ENCODE results near the gene FMN1.

The FMN1 gene

DNA sequence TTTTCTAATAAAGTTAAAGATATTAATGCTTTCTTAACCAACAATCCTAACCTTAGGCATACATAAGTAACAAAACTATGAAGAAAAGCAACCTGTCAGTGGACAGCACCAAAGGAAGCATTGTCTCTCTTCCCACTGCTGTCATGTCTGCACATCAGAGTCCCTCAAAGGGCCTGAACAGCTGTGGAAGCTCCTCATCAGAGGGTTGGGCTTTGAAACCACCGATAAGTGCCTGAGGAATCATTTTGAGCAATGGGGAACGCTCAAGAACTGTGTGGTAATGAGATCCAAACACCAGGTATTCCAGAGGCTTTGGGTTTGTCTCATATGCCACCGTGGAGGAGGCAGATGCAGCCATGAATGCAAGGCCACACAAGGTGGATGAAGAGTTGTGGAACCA lies 182.5 kb downstream of the FMN1 start:
- no peaks in the 10 kb centered on the region; the same call in 1 of the 2 replicates for H3K9me3 ChIP-seq (ENCODE audit: insufficient read depth, low read depth, low read length)
- H3K36me3 ChIP-seq (ENCODE audit: insufficient read depth, low read length): no peaks in the 10 kb centered on the region
- H3K4me3 ChIP-seq (ENCODE audit: low read length): no peak overlapping the region
- H3K9ac ChIP-seq (ENCODE audit: low read depth, low read length): no peak overlapping the region
- WGBS: 88% methylated on average over 3 of the region's 3 CpGs
- peaks cover 24% of the 10 kb centered on the region for H3K4me1 ChIP-seq (ENCODE audit: insufficient read depth, low read length)
- H3K27ac ChIP-seq (ENCODE audit: low read depth, low read length): no peak overlapping the region
- no peaks in the 10 kb centered on the region for H3K27me3 ChIP-seq (ENCODE audit: insufficient read depth, low read length)

- Histone ChIP-seq H3K27ac (ENCODE audit: low read depth, low read length) (no peak overlapping the region), H3K9me3 (ENCODE audit: insufficient read depth, low read depth, low read length) (no peaks in the 10 kb centered on the region; the same call in 1 of the 2 replicates), H3K36me3 (ENCODE audit: insufficient read depth, low read length) (no peaks in the 10 kb centered on the region), H3K4me1 (ENCODE audit: insufficient read depth, low read length) (peaks cover 34% of the 10 kb centered on the region), H3K9ac (ENCODE audit: low read depth, low read length) (no peak overlapping the region), H3K4me3 (ENCODE audit: low read length) (no peak overlapping the region), H3K27me3 (ENCODE audit: insufficient read depth, low read length) (no peaks in the 10 kb centered on the region)
- 98% methylated on average over 4 of the region's 4 CpGs for WGBS
Measured at GRCh38 chr15:33009603-33010002, 184.9 kb downstream of the FMN1 start.

GRCh38 chr15:33009026-33009425 lies 185.5 kb downstream of the FMN1 start:
- Histone ChIP-seq H3K9me3 (ENCODE audit: insufficient read depth, low read depth, low read length) (no peaks in the 10 kb centered on the region; the same call in 1 of the 2 replicates), H3K36me3 (ENCODE audit: insufficient read depth, low read length) (no peaks in the 10 kb centered on the region), H3K27ac (ENCODE audit: low read depth, low read length) (no peak overlapping the region), H3K9ac (ENCODE audit: low read depth, low read length) (no peak overlapping the region), H3K4me3 (ENCODE audit: low read length) (no peak overlapping the region), H3K4me1 (ENCODE audit: insufficient read depth, low read length) (peaks cover 29% of the 10 kb centered on the region), H3K27me3 (ENCODE audit: insufficient read depth, low read length) (no peaks in the 10 kb centered on the region)
- WGBS: 90% methylated on average over 5 of the region's 5 CpGs

DNA sequence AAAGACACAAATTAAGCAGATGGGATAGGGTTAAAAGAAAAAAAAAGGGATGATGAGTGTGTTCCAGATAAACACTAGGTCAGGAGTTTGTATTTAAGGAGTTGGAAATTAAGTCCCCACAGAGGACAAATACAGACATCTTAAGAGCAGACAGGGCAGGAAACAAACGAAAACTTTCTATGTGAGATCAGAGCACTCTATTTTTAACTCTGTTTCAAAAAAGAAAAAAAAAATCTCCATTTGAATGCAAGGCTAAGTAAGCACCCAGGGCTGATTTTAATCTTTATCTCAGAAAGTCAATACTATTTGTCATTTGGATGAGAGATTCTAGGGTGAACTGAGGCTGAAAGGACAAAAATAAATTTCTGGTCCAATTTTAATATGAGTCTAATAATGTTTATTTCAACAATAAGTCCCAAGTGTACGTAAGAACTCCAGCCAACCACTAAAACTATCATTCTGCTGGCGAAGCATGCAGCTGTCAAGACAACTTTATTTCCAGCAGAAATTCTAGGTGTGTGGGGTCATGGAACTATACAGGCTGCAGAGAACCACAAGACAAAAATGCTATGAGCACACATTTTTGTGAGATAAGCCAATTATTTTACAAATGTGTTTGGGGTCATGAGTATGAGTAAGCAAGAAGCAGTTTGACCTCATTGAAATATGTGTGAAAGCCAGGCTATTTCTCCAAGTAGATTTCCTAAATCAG lies 186.1 kb downstream of the FMN1 start:
- H3K36me3 ChIP-seq (ENCODE audit: insufficient read depth, low read length): no peaks in the 10 kb centered on the region
- H3K4me1 ChIP-seq (ENCODE audit: insufficient read depth, low read length): peaks cover 27% of the 10 kb centered on the region
- H3K27ac ChIP-seq (ENCODE audit: low read depth, low read length): no peak overlapping the region
- H3K4me3 ChIP-seq (ENCODE audit: low read length): no peak overlapping the region
- 73% methylated on average over 3 of the region's 3 CpGs for WGBS
- H3K27me3 ChIP-seq (ENCODE audit: insufficient read depth, low read length): no peaks in the 10 kb centered on the region
- no peak overlapping the region for H3K9ac ChIP-seq (ENCODE audit: low read depth, low read length)
- H3K9me3 ChIP-seq (ENCODE audit: insufficient read depth, low read depth, low read length): no peaks in the 10 kb centered on the region; the same call in 1 of the 2 replicates

GRCh38 chr15:33007303-33007855 lies 187.1 kb downstream of the FMN1 start:
- 61% methylated on average over 4 of the region's 4 CpGs for WGBS
- H3K9me3 ChIP-seq (ENCODE audit: insufficient read depth, low read depth, low read length): no peaks in the 10 kb centered on the region; the same call in 1 of the 2 replicates

DNA sequence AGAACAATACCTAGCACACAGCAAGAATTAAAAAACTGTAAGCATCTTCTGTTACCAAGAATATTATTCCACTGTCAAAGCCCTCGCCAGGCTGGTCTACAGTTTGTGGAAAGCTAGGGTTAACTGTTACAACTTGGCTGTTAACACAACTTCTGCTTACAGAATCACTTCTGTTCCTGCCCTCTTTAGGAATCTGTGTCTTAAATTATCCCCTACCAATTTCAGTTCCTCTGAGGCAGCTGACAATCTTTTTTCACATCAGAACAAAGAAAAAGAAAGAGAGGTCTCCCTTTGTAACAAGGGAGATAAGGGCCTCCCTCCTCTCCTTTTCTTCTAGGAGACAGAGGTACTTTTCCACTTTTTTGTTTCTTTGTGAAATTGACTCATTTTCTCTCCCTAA lies 188.9 kb downstream of the FMN1 start:
- Histone ChIP-seq H3K27me3 (ENCODE audit: insufficient read depth, low read length) (no peaks in the 10 kb centered on the region), H3K36me3 (ENCODE audit: insufficient read depth, low read length) (no peaks in the 10 kb centered on the region), H3K9me3 (ENCODE audit: insufficient read depth, low read depth, low read length) (no peaks in the 10 kb centered on the region; the same call in 1 of the 2 replicates), H3K4me1 (ENCODE audit: insufficient read depth, low read length) (peaks cover 27% of the 10 kb centered on the region), H3K4me3 (ENCODE audit: low read length) (no peak overlapping the region), H3K27ac (ENCODE audit: low read depth, low read length) (no peak overlapping the region), H3K9ac (ENCODE audit: low read depth, low read length) (no peak overlapping the region)
- WGBS: 100% methylated on average over 1 of the region's 1 CpG

More at GRCh38 chr15:33007303-33007855, 187.1 kb downstream of the FMN1 start:
- peaks cover 27% of the 10 kb centered on the region for H3K4me1 ChIP-seq (ENCODE audit: insufficient read depth, low read length)
- H3K9ac ChIP-seq (ENCODE audit: low read depth, low read length): no peak overlapping the region
- H3K36me3 ChIP-seq (ENCODE audit: insufficient read depth, low read length): no peaks in the 10 kb centered on the region
- no peak overlapping the region for H3K27ac ChIP-seq (ENCODE audit: low read depth, low read length)
- H3K4me3 ChIP-seq (ENCODE audit: low read length): no peak overlapping the region
- H3K27me3 ChIP-seq (ENCODE audit: insufficient read depth, low read length): no peaks in the 10 kb centered on the region

GRCh38 chr15:33001926-33002325 lies 192.6 kb downstream of the FMN1 start:
- Histone ChIP-seq H3K4me1 (ENCODE audit: insufficient read depth, low read length) (peaks cover 10% of the 10 kb centered on the region; the same call in 1 of the 2 replicates), H3K4me3 (ENCODE audit: low read length) (no peak overlapping the region), H3K27me3 (ENCODE audit: insufficient read depth, low read length) (no peaks in the 10 kb centered on the region), H3K9ac (ENCODE audit: low read depth, low read length) (no peak overlapping the region), H3K36me3 (ENCODE audit: insufficient read depth, low read length) (no peaks in the 10 kb centered on the region; the same call in 1 of the 2 replicates), H3K27ac (ENCODE audit: low read depth, low read length) (no peak overlapping the region), H3K9me3 (ENCODE audit: insufficient read depth, low read depth, low read length) (peaks cover 2% of the 10 kb centered on the region; the same call in 1 of the 2 replicates)

GRCh38 chr15:32998979-32999672 lies 195.4 kb downstream of the FMN1 start:
- 89% methylated on average over 4 of the region's 4 CpGs for WGBS
- H3K27me3 ChIP-seq (ENCODE audit: insufficient read depth, low read length): no peaks in the 10 kb centered on the region
- peaks cover 2% of the 10 kb centered on the region; the same call in 1 of the 2 replicates for H3K9me3 ChIP-seq (ENCODE audit: insufficient read depth, low read depth, low read length)
- no peak overlapping the region for H3K9ac ChIP-seq (ENCODE audit: low read depth, low read length)
- no peaks in the 10 kb centered on the region for H3K4me1 ChIP-seq (ENCODE audit: insufficient read depth, low read length)
- no peak overlapping the region for H3K4me3 ChIP-seq (ENCODE audit: low read length)
- no peak overlapping the region for H3K27ac ChIP-seq (ENCODE audit: low read depth, low read length)
- H3K36me3 ChIP-seq (ENCODE audit: insufficient read depth, low read length): no peaks in the 10 kb centered on the region; the same call in 1 of the 2 replicates

DNA sequence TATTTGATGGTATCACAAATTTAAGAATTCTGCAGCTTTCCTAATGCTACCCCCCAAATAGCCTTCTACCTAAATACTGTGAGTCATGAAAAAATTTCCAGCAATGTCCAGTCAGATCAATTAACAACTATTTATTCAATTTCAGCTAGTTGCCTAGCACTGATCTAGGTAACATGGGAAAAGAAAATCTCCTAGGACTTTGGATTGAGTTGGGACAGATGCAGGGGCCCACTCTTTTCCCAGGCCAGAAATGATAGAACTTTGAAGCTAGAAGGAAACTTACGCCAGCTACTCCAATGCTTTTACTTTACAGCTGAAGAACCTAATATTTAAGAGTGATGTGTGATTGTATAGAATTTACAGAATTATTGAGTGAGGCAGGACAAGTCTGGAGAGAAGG lies 196.3 kb downstream of the FMN1 start:
- H3K9ac ChIP-seq (ENCODE audit: low read depth, low read length): no peak overlapping the region

GRCh38 chr15:32994810-32995424 lies 199.6 kb downstream of the FMN1 start:
- Histone ChIP-seq H3K9ac (ENCODE audit: low read depth, low read length) (no peak overlapping the region), H3K4me1 (ENCODE audit: insufficient read depth, low read length) (0 out of 2 replicates have a peak, but pooled peaks cover 4% of the 10 kb centered on the region), H3K27ac (ENCODE audit: low read depth, low read length) (no peak overlapping the region), H3K27me3 (ENCODE audit: insufficient read depth, low read length) (no peaks in the 10 kb centered on the region), H3K4me3 (ENCODE audit: low read length) (no peak overlapping the region), H3K9me3 (ENCODE audit: insufficient read depth, low read depth, low read length) (peaks cover 2% of the 10 kb centered on the region; the same call in 1 of the 2 replicates), H3K36me3 (ENCODE audit: insufficient read depth, low read length) (no peaks in the 10 kb centered on the region; the same call in 1 of the 2 replicates)
- WGBS: no CpG with 5 or more reads among the region's 1 CpG

More for the DNA sequence above, 196.3 kb downstream of the FMN1 start:
- no peak overlapping the region for H3K4me3 ChIP-seq (ENCODE audit: low read length)
- no peaks in the 10 kb centered on the region; the same call in 1 of the 2 replicates for H3K36me3 ChIP-seq (ENCODE audit: insufficient read depth, low read length)
- no peaks in the 10 kb centered on the region for H3K27me3 ChIP-seq (ENCODE audit: insufficient read depth, low read length)
- H3K27ac ChIP-seq (ENCODE audit: low read depth, low read length): no peak overlapping the region
- H3K4me1 ChIP-seq (ENCODE audit: insufficient read depth, low read length): 0 out of 2 replicates have a peak, but pooled peaks cover 4% of the 10 kb centered on the region
- 85% methylated on average over 1 of the region's 1 CpG for WGBS
- peaks cover 2% of the 10 kb centered on the region; the same call in 1 of the 2 replicates for H3K9me3 ChIP-seq (ENCODE audit: insufficient read depth, low read depth, low read length)

- Histone ChIP-seq H3K4me1 (ENCODE audit: insufficient read depth, low read length) (0 out of 2 replicates have a peak, but pooled peaks cover 4% of the 10 kb centered on the region), H3K9ac (ENCODE audit: low read depth, low read length) (no peak overlapping the region), H3K36me3 (ENCODE audit: insufficient read depth, low read length) (no peaks in the 10 kb centered on the region), H3K27ac (ENCODE audit: low read depth, low read length) (no peak overlapping the region), H3K4me3 (ENCODE audit: low read length) (no peak overlapping the region), H3K27me3 (ENCODE audit: insufficient read depth, low read length) (no peaks in the 10 kb centered on the region), H3K9me3 (ENCODE audit: insufficient read depth, low read depth, low read length) (no peaks in the 10 kb centered on the region)
Measured at GRCh38 chr15:32993285-32993684, 201.2 kb downstream of the FMN1 start.
